Astrocyte (in vitro differentiated cells and primary cell): Measurements from ENCODE around the gene ASB5. TPM values are rescaled to one million over a fixed set of nuclear protein-coding genes. Genes with fewer than 3 reads are reported as not detected.
"Not testable (repeated sequence)": the region's sequence is repeated elsewhere in the genome, so short reads cannot be mapped to it uniquely, and the experiment has no call there.

Source experiments
- DNase-seq: peaks from one replicate; pipeline ENCODE4 v3.0.0-alpha.2; 2010; ENCODE audit warnings: low read depth
- FAIRE-seq: peaks from 2 replicates; lab custom pipeline; 2011; peaks lifted over from hg19 to GRCh38; lab: Jason Lieb, UNC
- H2AFZ ChIP-seq: 2 replicates; pipeline ENCODE4 v1.6.0; 2012; ENCODE audit warnings: low read depth, low read length, inconsistent platforms
- H3K27ac ChIP-seq: 2 replicates; pipeline ENCODE4 v1.5.1; 2011; ENCODE audit warnings: low read depth, low read length, inconsistent platforms
- H3K27me3 ChIP-seq: 2 replicates; pipeline ENCODE4 v1.6.0; 2011; ENCODE audit warnings: low read length, inconsistent platforms; ENCODE audit not compliant: insufficient read depth
- H3K36me3 ChIP-seq: 2 replicates; pipeline ENCODE4 v1.5.1; 2011; ENCODE audit warnings: low read length, inconsistent platforms; ENCODE audit not compliant: insufficient read depth
- H3K4me1 ChIP-seq: 2 replicates; pipeline ENCODE4 v1.5.1; 2011; ENCODE audit warnings: low read length, inconsistent platforms; ENCODE audit not compliant: insufficient read depth
- H3K4me2 ChIP-seq: 2 replicates; pipeline ENCODE4 v1.6.0; 2012; ENCODE audit warnings: low read length, inconsistent platforms
- H3K4me3 ChIP-seq: 2 replicates; pipeline ENCODE4 v1.5.1; 2011; ENCODE audit warnings: low read depth, mild to moderate bottlenecking, low read length, inconsistent platforms; ENCODE audit not compliant: insufficient read depth
- H3K79me2 ChIP-seq: 2 replicates; pipeline ENCODE4 v1.6.0; 2012; ENCODE audit warnings: mild to moderate bottlenecking, low read length, inconsistent platforms; ENCODE audit not compliant: insufficient read depth
- H3K9ac ChIP-seq: 2 replicates; pipeline ENCODE4 v1.6.0; 2012; ENCODE audit warnings: mild to moderate bottlenecking, low read length, inconsistent platforms
- H3K9me3 ChIP-seq: 2 replicates; pipeline ENCODE4 v1.5.1; 2012; ENCODE audit warnings: low read depth, mild to moderate bottlenecking, low read length, inconsistent platforms; ENCODE audit not compliant: insufficient read depth
- H4K20me1 ChIP-seq: 2 replicates; pipeline ENCODE4 v1.6.0; 2012; ENCODE audit warnings: low read length, inconsistent platforms; ENCODE audit not compliant: insufficient read depth
- H3K27ac Mint-ChIP-seq: one replicate; pipeline ENCODE4 v1.8.0; 2021; ENCODE audit warnings: mild to moderate bottlenecking, mixed read lengths; ENCODE audit not compliant: unreplicated experiment
- H3K27me3 Mint-ChIP-seq: one replicate; pipeline ENCODE4 v1.8.0; 2021; ENCODE audit warnings: low read depth, mixed read lengths; ENCODE audit not compliant: unreplicated experiment
- H3K36me3 Mint-ChIP-seq: one replicate; pipeline ENCODE4 v1.8.0; 2021; ENCODE audit warnings: low read depth, mixed read lengths; ENCODE audit not compliant: unreplicated experiment
- H3K4me1 Mint-ChIP-seq: one replicate; pipeline ENCODE4 v1.8.0; 2021; ENCODE audit warnings: low read depth, mixed read lengths; ENCODE audit not compliant: unreplicated experiment
- H3K4me3 Mint-ChIP-seq: one replicate; pipeline ENCODE4 v1.8.0; 2021; ENCODE audit warnings: mild to moderate bottlenecking, moderate library complexity, mixed read lengths; ENCODE audit not compliant: unreplicated experiment
- H3K9me3 Mint-ChIP-seq: one replicate; pipeline ENCODE4 v1.8.0; 2021; ENCODE audit warnings: mild to moderate bottlenecking, mixed read lengths; ENCODE audit not compliant: unreplicated experiment
- CTCF ChIP-seq: IDR thresholded peaks from 2 replicates; pipeline ENCODE4 v1.5.1; 2011; ENCODE audit warnings: low read depth, mild to moderate bottlenecking, inconsistent platforms, low read length, moderate library complexity; ENCODE audit not compliant: insufficient read depth
- EZH2 ChIP-seq: IDR thresholded peaks from 2 replicates; pipeline ENCODE4 v1.6.1; 2012; ENCODE audit warnings: mild to moderate bottlenecking, low read length, inconsistent platforms; ENCODE audit not compliant: insufficient read depth
- total RNA-seq: library from RNA; stranded (reverse); gene quantifications from 2 replicates; pipeline ENCODE4 v1.2.1, GENCODE V29; 2021

Gene ASB5
- total RNA-seq, 1 donor from 2014 or later: 0.43 TPM

DNA sequence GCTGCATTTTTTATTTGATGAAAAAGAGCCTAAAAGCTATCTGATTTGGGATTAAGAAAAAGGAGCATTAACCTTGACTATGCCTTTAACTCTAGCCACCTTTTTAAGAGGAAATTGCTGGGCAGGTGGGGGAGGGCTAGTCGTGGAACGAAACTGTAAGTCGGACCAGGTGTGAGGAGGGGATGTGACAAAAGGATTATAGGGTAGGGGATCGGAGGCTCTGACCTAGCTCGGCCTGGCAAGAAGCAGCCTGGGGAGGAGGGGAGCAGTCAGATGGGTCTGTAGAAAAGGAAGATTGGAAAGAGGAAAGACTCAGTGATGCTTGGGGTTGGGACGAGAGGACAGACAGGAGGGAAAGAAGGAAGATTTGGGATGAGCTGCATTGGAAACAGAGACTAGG lies 29.6 kb upstream of the ASB5 start:
- Histone ChIP-seq H3K27me3 (no peaks in the 10 kb centered on the region), H3K4me1 (peaks cover 13% of the 10 kb centered on the region), H4K20me1 (no peaks in the 10 kb centered on the region), H3K4me2 (no peak overlapping the region), H3K27ac (no peak overlapping the region), H3K79me2 (no peaks in the 10 kb centered on the region), H3K9ac (no peak overlapping the region), H3K9me3 (no peaks in the 10 kb centered on the region), H3K36me3 (no peaks in the 10 kb centered on the region), H3K4me3 (no peak overlapping the region), H2AFZ (no peak overlapping the region)
- Mint-ChIP-seq H3K4me3 (no peak overlapping the region), H3K27ac (no peak overlapping the region), H3K9me3 (peaks cover under 1% of the 10 kb centered on the region), H3K36me3 (no peaks in the 10 kb centered on the region), H3K4me1 (peaks cover 17% of the 10 kb centered on the region), H3K27me3 (no peaks in the 10 kb centered on the region)
- TF ChIP-seq CTCF (no peak), EZH2 (no peak)
- DNase-seq (no peak), FAIRE-seq (no peak)

GRCh38 chr4:176295907-176296306 lies 26.9 kb upstream of the ASB5 start:
- FAIRE-seq, H3K4me3 ChIP-seq: not testable (repeated sequence)

DNA sequence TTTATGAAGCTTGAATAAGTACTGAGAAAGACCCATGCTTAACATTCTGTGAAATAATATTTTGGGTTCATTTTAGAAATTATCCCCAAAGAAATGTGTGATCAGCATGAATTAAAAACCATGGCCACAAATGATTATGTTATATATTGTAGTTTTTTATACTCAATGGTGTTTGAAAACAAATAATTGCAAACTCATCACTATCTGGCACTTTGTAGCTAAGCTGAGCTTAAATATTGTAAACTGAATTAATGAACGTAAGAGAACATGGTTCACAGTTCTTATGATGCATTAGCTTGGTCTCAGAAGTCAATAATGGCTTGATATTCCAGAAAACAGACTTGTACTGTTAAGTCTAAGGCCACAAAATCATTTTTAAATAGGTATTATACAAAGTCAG lies 24.6 kb upstream of the ASB5 start:
- Histone ChIP-seq H3K9me3 (no peaks in the 10 kb centered on the region), H3K27me3 (no peaks in the 10 kb centered on the region), H3K36me3 (no peaks in the 10 kb centered on the region), H2AFZ (no peak overlapping the region), H3K9ac (no peak overlapping the region), H3K27ac (no peak overlapping the region), H3K4me1 (no peaks in the 10 kb centered on the region), H3K4me3 (no peak overlapping the region), H3K4me2 (no peak overlapping the region), H3K79me2 (no peaks in the 10 kb centered on the region), H4K20me1 (no peaks in the 10 kb centered on the region)
- no peak overlapping the region for H3K4me3 Mint-ChIP-seq
- no peak for DNase-seq
- TF ChIP-seq EZH2: no peak
- no peak for TF ChIP-seq CTCF
- no peaks in the 10 kb centered on the region for H3K27me3 Mint-ChIP-seq
- FAIRE-seq: no peak
- no peaks in the 10 kb centered on the region for H3K4me1 Mint-ChIP-seq
- H3K36me3 Mint-ChIP-seq: no peaks in the 10 kb centered on the region
- H3K27ac Mint-ChIP-seq: no peak overlapping the region
- H3K9me3 Mint-ChIP-seq: no peaks in the 10 kb centered on the region

More at GRCh38 chr4:176295907-176296306, 26.9 kb upstream of the ASB5 start:
- not testable (repeated sequence) for H3K36me3 ChIP-seq, H3K27me3 ChIP-seq, H4K20me1 ChIP-seq, H3K9me3 Mint-ChIP-seq, H3K4me3 Mint-ChIP-seq, H3K79me2 ChIP-seq, H3K9ac ChIP-seq, H2AFZ ChIP-seq, H3K4me1 ChIP-seq, DNase-seq, H3K4me1 Mint-ChIP-seq, H3K27ac Mint-ChIP-seq, H3K9me3 ChIP-seq, H3K27me3 Mint-ChIP-seq, H3K27ac ChIP-seq, H3K36me3 Mint-ChIP-seq, H3K4me2 ChIP-seq
